HCT116 (cell line): Measurements from ENCODE around the gene KLF16. TPM values are rescaled to one million over a fixed set of nuclear protein-coding genes. Genes with fewer than 3 reads are reported as not detected.

Experiments
- ATAC-seq: fragments of 200-7000 bp; cut with Tn5 transposase; 2 replicates; pipeline ENCODE4 v1.9.1; 2020; ENCODE audit warnings: mild to moderate bottlenecking, moderate library complexity
- BruUV-seq: library from RNA; stranded (reverse); fragments of 400-500 nt; replicated peaks from 2 replicates; lab custom pipeline; 2021; lab: Mats Ljungman, UMichigan
- CTCF ChIA-PET: fragments of 300-600 bp; sonication (Branson Sonifier 250); formaldehyde crosslinking; loops from one replicate; lab custom pipeline; 2021; ENCODE audit warnings: antibody characterized with exemption; lab: Charles Lee
- POLR2A ChIA-PET: fragments of 300-600, 350-600 bp; sonication (Branson Sonifier 250); formaldehyde crosslinking; loops from one replicate; lab custom pipeline; 2021; ENCODE audit warnings: antibody characterized with exemption; lab: Charles Lee
- RAD21 ChIA-PET, 2 experiments: fragments of 300-600 bp; sonication (Branson Sonifier 250); formaldehyde crosslinking; loops; one replicate each; lab custom pipeline; 2023; ENCODE audit warnings: low total read pairs in 2 of 2; ENCODE audit not compliant: uncharacterized antibody in 2 of 2, unreplicated experiment in 2 of 2, low non-redundant PET in 1 of 2; lab: Charles Lee
- DNase-seq: peaks from one replicate; pipeline ENCODE4 v3.0.0-alpha.2; 2010; ENCODE audit warnings: low read depth, low spot score
- H2AFZ ChIP-seq: fragments of 200-600 bp; shearing (Covaris generic), sonication (generic); 2 replicates; pipeline ENCODE4 v1.6.1; 2017; ENCODE audit warnings: low read depth, mixed run types, mixed read lengths, antibody characterized with exemption, low read length; ENCODE audit not compliant: poor library complexity, severe bottlenecking
- H3K27ac ChIP-seq: 2 replicates; pipeline ENCODE4 v1.5.1; 2012; ENCODE audit warnings: low read depth, low read length
- H3K27me3 ChIP-seq: fragments of 200-600 bp; sonication (generic); 2 replicates; pipeline ENCODE4 v1.6.1; 2016; ENCODE audit warnings: mixed run types, low read length, mixed read lengths; ENCODE audit not compliant: insufficient read depth
- H3K36me3 ChIP-seq, 2 experiments: fragments of 200-500 bp in 1 of 2; fragments of 200-600 bp in 1 of 2; sonication (Bioruptor generic) in 1 of 2; sonication (generic) in 1 of 2; 2 replicates each; pipeline versions ENCODE4 v1.5.1 to v1.6.1; 2014 to 2016; ENCODE audit warnings: low read length in 2 of 2, inconsistent platforms in 1 of 2, mixed read lengths in 1 of 2, mixed run types in 1 of 2; ENCODE audit not compliant: insufficient read depth in 2 of 2, control insufficient read depth in 1 of 2
- H3K4me1 ChIP-seq, 2 experiments: fragments of 200-600 bp in 1 of 2; sonication (generic) in 1 of 2; 2 replicates each; pipeline versions ENCODE4 v1.5.1 to v1.6.1; 2012 to 2017; ENCODE audit warnings: low read length in 2 of 2, inconsistent platforms in 1 of 2, mild to moderate bottlenecking in 1 of 2, mixed read lengths in 1 of 2, mixed run types in 1 of 2, moderate library complexity in 1 of 2; ENCODE audit not compliant: insufficient read depth in 2 of 2, control insufficient read depth in 1 of 2
- H3K4me2 ChIP-seq: fragments of 200-600 bp; sonication (generic); 2 replicates; pipeline ENCODE4 v1.6.1; 2017; ENCODE audit warnings: mixed run types, low read length, mixed read lengths
- H3K4me3 ChIP-seq, 2 experiments: fragments of 200-600 bp in 1 of 2; sonication (generic) in 1 of 2; replicated peaks in 1 of 2; 2 replicates each; pipeline ENCODE4 v1.5.1; 2011 to 2016; ENCODE audit warnings: low read length in 2 of 2, control low read depth in 1 of 2, low read depth in 1 of 2, mild to moderate bottlenecking in 1 of 2, mixed read lengths in 1 of 2, mixed run types in 1 of 2
- H3K79me2 ChIP-seq: fragments of 200-600 bp; sonication (generic); 2 replicates; pipeline ENCODE4 v1.6.1; 2017; ENCODE audit warnings: mild to moderate bottlenecking, mixed run types, low read length, moderate library complexity, mixed read lengths; ENCODE audit not compliant: insufficient read depth
- H3K9ac ChIP-seq: fragments of 200-600 bp; sonication (generic); 2 replicates; pipeline ENCODE4 v1.6.1; 2016; ENCODE audit warnings: low read length, mixed read lengths
- H3K9me2 ChIP-seq: fragments of 200-600 bp; sonication (generic), shearing (Covaris generic); 2 replicates; pipeline ENCODE4 v1.6.1; 2017; ENCODE audit warnings: mixed run types, mild to moderate bottlenecking, moderate library complexity; ENCODE audit not compliant: insufficient read depth
- H3K9me3 ChIP-seq, 2 experiments: fragments of 200-500 bp in 1 of 2; fragments of 200-600 bp in 1 of 2; sonication (Bioruptor generic) in 1 of 2; sonication (generic) in 1 of 2; 2 replicates each; pipeline ENCODE4 v1.6.1; 2014 to 2017; ENCODE audit warnings: low read length in 2 of 2, mixed read lengths in 2 of 2, inconsistent platforms in 1 of 2, low read depth in 1 of 2, mild to moderate bottlenecking in 1 of 2, mixed run types in 1 of 2, moderate library complexity in 1 of 2; ENCODE audit not compliant: control insufficient read depth in 1 of 2, insufficient read depth in 1 of 2
- H4K20me1 ChIP-seq: fragments of 200-600 bp; sonication (generic), shearing (Covaris generic); 2 replicates; pipeline ENCODE4 v1.6.1; 2017; ENCODE audit warnings: mixed run types, mild to moderate bottlenecking, moderate library complexity; ENCODE audit not compliant: insufficient read depth
- CBX3 ChIP-seq: IDR thresholded peaks from 2 replicates; pipeline ENCODE4 v1.6.1; 2012; ENCODE audit warnings: low read depth
- CEBPB ChIP-seq: IDR thresholded peaks from 2 replicates; pipeline ENCODE4 v1.6.1; 2012; ENCODE audit warnings: low read depth
- CTCF ChIP-seq, 3 experiments: fragments of 200-600 bp in 1 of 3; sonication (generic) in 1 of 3; IDR thresholded peaks in 2 of 3; conservative IDR thresholded peaks in 1 of 3; 2 replicates each; pipeline ENCODE4 v1.5.1; 2012 to 2017; ENCODE audit warnings: low read depth in 2 of 3, low read length in 2 of 3, antibody characterized with exemption in 1 of 3, borderline replicate concordance in 1 of 3, control low read depth in 1 of 3, mild to moderate bottlenecking in 1 of 3, mixed read lengths in 1 of 3, mixed run types in 1 of 3, moderate library complexity in 1 of 3; ENCODE audit not compliant: insufficient read depth in 1 of 3
- EGR1 ChIP-seq: IDR thresholded peaks from 2 replicates; pipeline ENCODE4 v1.6.1; 2012; ENCODE audit warnings: low read depth
- ELF1 ChIP-seq: IDR thresholded peaks from 2 replicates; pipeline ENCODE4 v1.6.1; 2012; ENCODE audit warnings: low read depth, borderline replicate concordance
- EZH2phosphoT487 ChIP-seq: fragments of 200-600 bp; IDR thresholded peaks from 2 replicates; pipeline ENCODE4 v1.6.1; 2018; ENCODE audit warnings: antibody characterized with exemption, borderline replicate concordance
- FOSL1 ChIP-seq: IDR thresholded peaks from 2 replicates; pipeline ENCODE4 v1.6.1; 2012; ENCODE audit warnings: low read depth
- JUND ChIP-seq: IDR thresholded peaks from 2 replicates; pipeline ENCODE4 v1.6.1; 2012
- MAX ChIP-seq: IDR thresholded peaks from 2 replicates; pipeline ENCODE4 v1.6.1; 2012
- POLR2AphosphoS5 ChIP-seq: IDR thresholded peaks from 2 replicates; pipeline ENCODE4 v1.6.1; 2011; ENCODE audit warnings: mild to moderate bottlenecking, low read depth, low read length, moderate library complexity
- RAD21 ChIP-seq: IDR thresholded peaks from 2 replicates; pipeline ENCODE4 v1.6.1; 2012; ENCODE audit warnings: low read depth, mild to moderate bottlenecking
- REST ChIP-seq: IDR thresholded peaks from 2 replicates; pipeline ENCODE4 v1.6.1; 2012; ENCODE audit warnings: low read depth
- SIN3A ChIP-seq: IDR thresholded peaks from 2 replicates; pipeline ENCODE4 v1.6.1; 2012; ENCODE audit warnings: low read depth
- SP1 ChIP-seq: IDR thresholded peaks from 2 replicates; pipeline ENCODE4 v1.6.1; 2012; ENCODE audit warnings: low read depth
- SRF ChIP-seq: IDR thresholded peaks from 2 replicates; pipeline ENCODE4 v1.6.1; 2012; ENCODE audit warnings: low read depth
- TCF7L2 ChIP-seq: IDR thresholded peaks from 2 replicates; pipeline ENCODE4 v1.7.0; 2011; ENCODE audit warnings: borderline replicate concordance, inconsistent platforms; ENCODE audit not compliant: insufficient read depth, insufficient read length; ENCODE audit errors: extremely low read depth
- YY1 ChIP-seq: IDR thresholded peaks from 2 replicates; pipeline ENCODE4 v1.6.1; 2011; ENCODE audit warnings: low read length, low read depth, moderate library complexity, mild to moderate bottlenecking; ENCODE audit not compliant: insufficient replicate concordance; ENCODE audit errors: extremely low read depth
- ZFX ChIP-seq: fragments of 450-650 bp; IDR thresholded peaks from 2 replicates; pipeline ENCODE4 v1.6.1; 2017
- ZNF274 ChIP-seq: fragments of 200-500 bp; sonication (Bioruptor generic); IDR thresholded peaks from 2 replicates; pipeline ENCODE4 v1.6.1; 2014; ENCODE audit warnings: mild to moderate bottlenecking, low read depth, low read length, inconsistent platforms
- intact Hi-C: fragments of 100-400 bp; cut with micrococcal nuclease; formaldehyde crosslinking; loops from 2 replicates; pipeline ENCODE4 v1.10.0; 2022
- total RNA-seq: library from RNA; stranded (reverse); gene quantifications from one replicate; pipeline ENCODE4 v1.2.1, GENCODE V29; 2021; ENCODE audit not compliant: unreplicated experiment
- TF ChIP-seq, protein P1 (sequence below): IDR thresholded peaks from 2 replicates; pipeline ENCODE4 v1.6.1; 2012

KLF16 gene
- total RNA-seq, 1 experiment from 2014 or later: 64.3 TPM

DNA sequence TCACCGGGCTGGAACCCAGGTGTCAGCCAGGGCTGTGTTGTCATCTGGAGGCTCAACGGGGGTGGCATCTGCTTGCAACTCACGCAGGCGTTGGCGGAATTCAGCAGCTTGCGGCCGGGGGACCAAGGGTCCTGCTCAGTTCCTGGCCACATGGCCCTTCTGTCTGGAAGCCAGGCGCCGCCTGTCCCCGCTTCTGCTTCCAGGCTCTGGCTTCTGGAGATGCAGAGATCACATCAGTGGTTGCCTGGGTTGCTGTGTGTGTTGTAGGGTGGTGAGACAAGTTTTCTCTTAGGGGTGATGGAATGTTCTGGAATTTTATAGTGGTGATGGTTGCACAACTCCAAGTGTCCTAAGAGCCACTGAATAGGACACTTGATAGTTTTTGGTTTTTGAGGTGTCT lies 46.8 kb upstream of the KLF16 start:
- Histone ChIP-seq H3K27ac (no peak overlapping the region), H3K4me2 (no peak overlapping the region), H3K27me3 (no peaks in the 10 kb centered on the region), H3K9ac (no peak overlapping the region), H3K36me3 (peaks cover 8 to 11% of the 10 kb centered on the region in 2 experiments; a peak in 3 of 4 replicates), H4K20me1 (no peaks in the 10 kb centered on the region), H3K9me2 (no peaks in the 10 kb centered on the region), H3K79me2 (peaks cover 95% of the 10 kb centered on the region), H3K4me1 (peaks cover 2 to 16% of the 10 kb centered on the region in 2 experiments; a peak in 3 of 4 replicates), H2AFZ (no peak overlapping the region), H3K9me3 (no peaks in the 10 kb centered on the region), H3K4me3 (no peak overlapping the region)
- RAD21 ChIA-PET: interaction anchor here in 1 of 2 experiments (0.7 kb wide), 1 partner anchor 10 kb away, joined by 3 read pairs; no protein-coding TSS in a partner anchor
- no peak for DNase-seq
- CTCF ChIA-PET: no interaction called here
- TF ChIP-seq FOSL1 (no peak), RAD21 (no peak), REST (no peak), TCF7L2 (no peak), SIN3A (no peak), POLR2AphosphoS5 (no peak), EGR1 (no peak), YY1 (no peak), ELF1 (no peak), ZFX (no peak), MAX (no peak), CEBPB (no peak), CTCF (IDR thresholded peaks at IDR 0.05 in 2 of 3, conservative IDR thresholded peaks at IDR 0.05 in 1 of 3; ENCODE audit: borderline replicate concordance in 1 of 3, insufficient read depth in 1 of 3, low read depth in 2 of 3, low read length in 2 of 3) (no peak), EZH2phosphoT487 (no peak), JUND (no peak), ZNF274 (no peak), CBX3 (no peak), SRF (no peak), SP1 (no peak)
- TF ChIP-seq, protein P1, sequence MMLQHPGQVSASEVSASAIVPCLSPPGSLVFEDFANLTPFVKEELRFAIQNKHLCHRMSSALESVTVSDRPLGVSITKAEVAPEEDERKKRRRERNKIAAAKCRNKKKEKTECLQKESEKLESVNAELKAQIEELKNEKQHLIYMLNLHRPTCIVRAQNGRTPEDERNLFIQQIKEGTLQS: no peak
- POLR2A ChIA-PET: no interaction called here
- ATAC-seq: no peak
- intact Hi-C loops: no loop called here
- no TSS peak for BruUV-seq
